GM21423 (cell line): ENCODE measurements around the gene THAP6.

Experiments used
- ATAC-seq: cut with Tn5 transposase; IDR thresholded peaks from one replicate; pipeline ENCODE4 v1.9.1; 2021; ENCODE audit warnings: mild to moderate bottlenecking, moderate library complexity; ENCODE audit not compliant: unreplicated experiment

THAP6 gene

DNA sequence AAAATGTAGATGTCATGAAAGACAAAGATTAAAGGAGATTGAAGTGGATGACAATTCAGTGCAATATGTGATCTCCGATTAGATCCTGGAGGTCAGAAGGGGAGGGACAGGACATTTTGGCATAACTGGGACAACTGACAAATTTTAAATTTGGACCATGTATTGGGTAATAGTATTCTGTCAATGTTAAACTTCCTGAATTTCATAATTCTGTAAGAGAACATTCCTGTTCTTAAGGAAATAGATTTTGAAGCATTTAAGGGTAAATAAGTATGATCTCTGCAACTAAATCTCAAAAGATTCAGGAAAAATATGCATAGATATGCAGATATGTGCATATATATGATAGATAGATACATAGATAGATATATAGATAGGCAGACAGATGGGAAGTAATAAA lies 52.6 kb downstream of the THAP6 start:
- ATAC-seq, result no peak

DNA sequence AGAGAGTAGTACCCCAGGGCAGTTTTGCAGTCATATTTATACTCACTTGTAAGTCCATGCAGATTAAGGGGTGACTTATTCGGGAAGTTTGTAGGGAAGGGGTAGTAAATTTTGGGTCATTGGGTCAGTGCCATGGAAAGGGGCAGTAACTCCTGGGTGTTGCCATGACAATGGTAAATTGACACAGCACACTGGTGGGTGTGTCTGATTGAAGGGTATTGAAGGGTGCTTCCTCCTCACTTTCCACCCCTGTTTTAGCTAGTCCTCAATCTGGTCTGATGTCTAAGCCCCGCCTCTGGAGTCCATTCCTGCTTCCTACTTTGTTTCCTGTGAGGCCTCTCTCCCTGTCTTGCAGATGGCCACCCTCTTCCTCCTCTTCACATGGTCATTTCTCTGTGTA lies 53.5 kb downstream of the THAP6 start:
- ATAC-seq, result no peak
